HG02870 (cell line): ENCODE measurements around the gene IL25.

Source experiments
- ATAC-seq: cut with Tn5 transposase; IDR thresholded peaks from one replicate; pipeline ENCODE4 v1.9.1; 2021; ENCODE audit warnings: mild to moderate bottlenecking, moderate library complexity; ENCODE audit not compliant: unreplicated experiment

Gene IL25

GRCh38 chr14:23352506-23353432 lies 19.8 kb upstream of the IL25 start, which contains the start of gene SLC22A17:
SLC22A17 (minus strand) TSS chr14:23352887.
- ATAC-seq = no peak

DNA sequence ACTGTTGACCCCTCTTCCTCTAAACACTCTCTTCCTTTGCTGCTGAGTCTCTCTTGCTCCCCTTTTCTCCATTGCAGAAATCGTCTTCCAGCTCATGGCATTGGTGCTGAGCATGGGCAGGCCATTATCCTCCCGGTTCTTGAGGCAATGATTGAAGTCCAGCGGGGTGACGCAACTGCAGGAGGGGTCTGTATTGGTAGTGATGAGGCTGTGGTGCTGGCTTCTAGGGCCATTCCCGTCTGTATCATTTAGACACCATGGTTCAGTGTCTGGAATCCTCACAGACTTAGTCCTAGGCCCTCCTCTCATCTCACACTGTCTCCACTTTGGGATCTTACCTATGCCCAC lies 19.2 kb upstream of the IL25 start:
- no peak for ATAC-seq

DNA sequence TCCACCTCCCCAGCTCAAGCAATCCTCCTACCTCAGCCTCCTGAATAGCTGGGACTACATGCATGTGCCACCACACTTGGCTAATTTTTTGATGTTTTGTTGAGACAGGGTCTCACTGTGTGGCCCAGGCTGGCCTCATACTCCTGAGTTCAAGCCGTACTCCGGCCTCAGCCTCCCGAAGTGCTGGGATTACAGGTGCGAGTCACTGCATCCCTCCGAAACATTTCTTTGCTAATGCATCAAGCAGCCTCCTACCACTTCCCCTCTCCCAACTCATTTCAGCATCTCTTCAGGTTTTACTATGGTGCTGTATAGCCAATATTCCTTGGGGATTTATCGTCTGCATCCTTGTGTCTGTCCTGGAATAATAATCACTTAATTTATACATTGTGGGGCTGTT lies 17.6 kb upstream of the IL25 start:
- no peak for ATAC-seq

- no peak for ATAC-seq
Measured at GRCh38 chr14:23355871-23356435, 16.7 kb upstream of the IL25 start.

- ATAC-seq = no peak
Measured at GRCh38 chr14:23356662-23357061, 15.9 kb upstream of the IL25 start.

- no peak for ATAC-seq
Measured at GRCh38 chr14:23357261-23357660, 15.3 kb upstream of the IL25 start.

DNA sequence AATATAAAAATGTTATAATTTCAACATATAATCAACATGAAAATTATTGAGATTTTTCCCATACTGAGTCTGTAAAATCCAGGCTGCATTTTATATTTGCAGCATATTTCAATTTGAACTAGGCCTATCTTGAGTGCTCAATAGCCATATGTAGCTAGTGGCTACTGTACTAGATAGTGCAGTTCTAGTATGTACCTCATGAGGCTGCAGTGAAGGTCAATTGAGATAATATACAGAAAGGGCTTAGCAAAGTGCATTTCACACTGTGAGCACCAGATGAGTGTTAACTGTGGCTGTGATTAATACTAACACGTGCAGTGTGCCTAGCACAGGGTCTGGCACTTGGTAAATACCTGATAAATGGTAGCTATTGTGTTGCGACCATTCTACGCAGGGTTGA lies 14.6 kb upstream of the IL25 start:
- no peak for ATAC-seq

DNA sequence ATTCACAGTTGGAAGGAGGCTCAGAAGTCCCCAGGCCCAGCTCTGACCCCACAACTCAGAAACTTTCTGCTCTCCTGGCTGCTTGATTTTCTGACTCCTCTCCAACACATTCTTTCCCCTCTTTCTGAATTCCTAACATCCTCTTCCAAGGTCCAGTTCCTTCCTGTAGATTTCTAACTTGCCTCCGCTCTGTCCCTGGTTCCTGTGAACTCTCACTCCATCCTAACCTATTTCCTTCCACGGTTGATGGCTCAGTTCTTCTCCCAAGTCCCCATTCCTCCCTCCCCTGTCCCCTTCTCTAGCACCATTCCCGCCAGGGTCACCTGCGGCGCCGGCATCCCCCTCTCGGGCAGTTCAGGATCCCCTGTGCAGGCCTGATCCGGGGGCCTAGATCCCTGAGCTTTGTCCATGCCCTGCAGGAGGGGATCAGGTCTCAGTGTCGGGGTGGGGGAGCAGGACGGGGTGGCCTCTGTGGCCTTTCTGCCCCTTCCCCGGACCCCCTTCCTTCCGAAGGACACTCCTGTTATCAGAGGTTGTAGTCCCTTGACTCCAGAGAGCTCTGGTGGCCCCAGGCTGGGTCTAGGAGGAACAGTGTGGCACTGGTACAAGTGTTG lies 13.9 kb upstream of the IL25 start:
- ATAC-seq = no peak

GRCh38 chr14:23359167-23359626 lies 13.4 kb upstream of the IL25 start:
- ATAC-seq = no peak

GRCh38 chr14:23359722-23360447 lies 12.7 kb upstream of the IL25 start:
- no peak for ATAC-seq

GRCh38 chr14:23360496-23360895 lies 12.1 kb upstream of the IL25 start:
- ATAC-seq = no peak

DNA sequence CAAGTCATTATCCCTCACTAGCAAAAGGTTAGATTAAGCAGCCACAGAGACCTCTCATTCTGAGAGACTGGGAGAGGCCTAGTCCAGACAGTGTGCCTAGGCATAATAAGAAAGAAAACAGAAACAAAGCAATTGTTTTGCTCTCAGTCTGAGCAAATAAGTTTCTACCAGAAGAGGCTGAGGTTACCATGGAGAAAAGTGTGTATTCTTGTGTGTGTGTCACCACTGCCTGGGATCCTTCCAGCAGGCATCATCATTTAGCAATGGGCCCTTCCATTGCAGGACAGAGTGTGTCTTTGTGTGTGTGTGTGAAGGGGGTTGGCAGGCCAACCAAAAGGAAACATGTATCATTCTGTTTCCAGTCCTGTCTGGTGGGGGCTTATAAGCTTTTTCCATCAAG lies 11.3 kb upstream of the IL25 start:
- ATAC-seq = peak; percentile 85

DNA sequence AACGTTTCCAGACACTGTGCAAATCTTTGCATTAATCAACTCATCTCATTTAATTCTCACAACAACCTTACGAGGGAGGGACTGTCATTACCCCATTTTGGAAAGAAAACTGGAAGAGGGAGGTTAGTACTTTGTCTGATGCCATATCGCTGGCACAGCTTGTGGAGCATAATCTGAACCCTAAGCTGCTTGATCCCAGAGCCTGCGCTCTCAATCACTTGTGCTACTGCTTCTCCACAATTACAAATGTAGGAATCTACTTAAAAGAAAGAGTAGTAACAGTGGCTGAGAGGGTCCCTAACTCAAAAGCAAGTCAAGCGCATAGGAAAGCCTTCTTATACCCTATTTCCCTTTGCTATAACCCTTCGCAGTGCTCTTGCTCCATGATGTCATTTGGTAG lies 10.8 kb upstream of the IL25 start:
- ATAC-seq = no peak

- ATAC-seq = no peak
Measured at GRCh38 chr14:23362200-23362599, 10.4 kb upstream of the IL25 start.

DNA sequence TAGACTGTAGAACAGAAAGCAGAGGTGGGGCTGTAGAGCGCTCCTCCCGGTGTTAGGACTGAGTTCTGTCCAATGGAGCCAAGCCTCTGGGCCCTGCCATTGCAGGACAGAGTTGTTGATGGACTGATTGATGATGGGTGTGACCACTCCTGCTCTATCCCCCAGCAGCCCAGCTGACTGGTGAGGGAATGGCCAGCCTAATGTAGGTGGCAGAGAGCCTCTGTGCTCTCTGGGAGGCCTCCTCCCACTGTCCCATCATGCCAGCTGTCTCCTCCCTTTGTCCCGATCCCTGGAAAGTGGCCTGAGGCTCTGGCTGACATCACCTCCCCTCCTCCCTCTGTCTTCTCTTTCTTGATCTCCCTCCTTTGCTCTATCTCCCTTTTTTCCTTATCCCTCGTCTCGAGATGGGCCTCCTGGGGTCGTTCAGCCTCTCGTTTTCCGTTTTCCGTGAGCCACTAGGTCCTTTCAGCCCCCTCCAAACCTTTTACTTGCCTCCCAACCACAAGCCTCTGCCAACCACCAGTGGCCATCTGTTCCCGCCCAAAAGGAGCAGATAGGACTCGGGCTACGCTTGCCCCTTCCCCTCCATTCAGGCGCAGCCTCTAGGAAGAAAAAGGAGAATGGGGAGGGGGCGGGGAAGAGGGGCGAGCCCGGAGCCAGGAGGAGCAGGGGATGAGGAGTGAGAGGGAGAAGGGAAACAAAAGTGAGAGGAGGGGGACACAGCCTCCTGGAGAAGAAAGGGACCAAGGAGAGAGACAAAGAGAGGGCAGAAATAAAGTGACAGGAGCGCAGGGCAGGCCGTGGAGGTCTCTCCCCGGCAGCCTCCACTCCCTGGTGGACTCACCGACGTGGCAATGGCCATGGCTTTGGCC lies 8.2 kb upstream of the IL25 start:
- ATAC-seq = no peak

- ATAC-seq = no peak
Measured at GRCh38 chr14:23365036-23365731, 7.4 kb upstream of the IL25 start, which contains the start of gene EFS. EFS (minus strand) TSS chr14:23365172; CDS start chr14:23365025, 147 bp downstream.

DNA sequence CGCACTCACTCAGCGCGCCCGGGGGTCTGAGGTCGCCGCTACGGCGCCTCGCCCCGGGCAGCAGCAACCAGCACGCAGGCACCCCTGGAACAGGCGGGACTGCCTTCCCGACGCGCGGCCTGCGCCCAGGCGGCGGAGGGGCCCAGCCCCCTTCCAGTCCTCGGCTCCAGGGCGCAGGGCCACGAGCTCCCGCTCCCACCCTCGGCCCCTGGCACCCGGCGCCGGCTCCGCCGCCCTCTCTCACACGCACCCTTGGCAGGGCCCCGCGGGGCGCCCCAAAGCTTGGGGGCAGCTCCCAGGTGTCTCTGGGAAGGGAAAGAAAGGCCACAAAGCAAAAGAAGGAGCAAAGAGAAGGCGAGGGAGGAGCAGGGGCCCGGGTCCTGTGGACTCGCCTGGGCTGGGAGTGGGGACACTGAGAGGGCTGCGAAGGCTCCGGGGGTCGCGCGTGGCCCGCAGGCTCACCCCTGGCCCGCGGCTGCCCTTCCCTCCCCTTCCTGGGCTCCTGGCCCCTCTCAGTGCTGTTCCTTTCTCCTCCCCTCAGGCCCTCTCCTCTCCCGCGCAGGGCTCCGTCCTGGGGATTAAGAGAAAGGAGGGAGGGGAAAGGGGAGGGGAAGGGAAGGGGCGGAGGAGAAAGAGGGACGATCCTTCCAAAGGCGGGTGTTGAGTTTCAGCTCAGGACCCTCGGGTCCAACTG lies 6.7 kb upstream of the IL25 start:
- no peak for ATAC-seq

GRCh38 chr14:23366426-23366921 lies 6.1 kb upstream of the IL25 start:
- ATAC-seq = no peak

DNA sequence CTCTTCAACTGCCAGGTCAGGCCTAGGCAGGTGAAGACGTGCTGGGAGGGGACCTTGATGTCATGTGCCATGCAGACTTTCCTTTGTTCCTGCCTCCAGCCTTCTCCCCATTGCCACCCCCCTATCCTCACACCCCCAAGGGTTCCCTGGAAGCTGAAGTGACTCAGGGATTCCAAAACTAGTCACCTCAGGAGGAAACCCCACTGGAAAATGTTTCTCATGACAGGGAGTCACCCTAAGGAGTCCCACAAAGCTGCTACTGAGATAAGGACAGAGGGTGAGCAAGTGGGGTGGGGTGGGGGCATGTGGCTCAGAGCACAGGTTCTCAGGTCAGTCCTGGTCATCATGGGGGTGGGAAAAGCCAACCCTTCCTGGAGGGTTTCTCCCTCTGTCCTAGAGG lies 2.4 kb upstream of the IL25 start:
- no peak for ATAC-seq
